Epithelial cell of esophagus (primary cell): ENCODE measurements around the gene S100A11.
A peak's percentile ranks its signal among the peaks of the same experiment; 100 is the strongest.

Experiments
- DNase-seq: peaks from one replicate; pipeline ENCODE4 v3.0.0; 2010; ENCODE audit warnings: low read depth
- H3K4me3 ChIP-seq: 2 replicates; pipeline ENCODE4 v1.5.1; 2011; ENCODE audit warnings: mild to moderate bottlenecking, low read length, control low read depth
- CTCF ChIP-seq: IDR thresholded peaks from 2 replicates; pipeline ENCODE4 v1.5.1; 2011; ENCODE audit warnings: low read depth, mild to moderate bottlenecking, low read length, control low read depth, inconsistent platforms; ENCODE audit not compliant: insufficient read depth; ENCODE audit errors: missing control alignments

S100A11 gene

GRCh38 chr1:152003846-152004442, 32.9 kb downstream of the S100A11 start:
- H3K4me3 ChIP-seq: no peak overlapping the region
- DNase-seq: peak; percentile 27

GRCh38 chr1:152002960-152003359, 33.8 kb downstream of the S100A11 start:
- no peak for DNase-seq
- TF ChIP-seq CTCF: no peak
- no peak overlapping the region for H3K4me3 ChIP-seq

More at GRCh38 chr1:152003846-152004442, 32.9 kb downstream of the S100A11 start:
- TF ChIP-seq CTCF: peak; percentile 47

- no peak overlapping the region for H3K4me3 ChIP-seq
- peak; percentile 96 for TF ChIP-seq CTCF
- peak; percentile 96 for DNase-seq
These were observed 34.9 kb downstream of the S100A11 start for GRCh38 chr1:152001631-152002584.

GRCh38 chr1:152000964-152001630, 35.7 kb downstream of the S100A11 start:
- no peak overlapping the region for H3K4me3 ChIP-seq
- TF ChIP-seq CTCF: no peak
- peak; percentile 93 for DNase-seq

- no peak overlapping the region for H3K4me3 ChIP-seq
- TF ChIP-seq CTCF: no peak
- DNase-seq: peak; percentile 93
These were observed 38.0 kb downstream of the S100A11 start for GRCh38 chr1:151998611-151999362.

GRCh38 chr1:151997284-151997570, 39.6 kb downstream of the S100A11 start:
- no peak overlapping the region for H3K4me3 ChIP-seq
- DNase-seq: peak; percentile 67
- TF ChIP-seq CTCF: no peak
